Ovary (tissue), 3 donors: ENCODE results near the gene GPR155.

ENCODE experiments used
- CTCF ChIP-seq, 3 donors: fragments of 450-650 bp in 2 of 3; fragments of 200-600 bp in 1 of 3; IDR thresholded peaks; one replicate each; pipeline versions ENCODE4 v1.5.1 to v1.8.0; 2016 to 2022; ENCODE audit warnings: antibody characterized with exemption in 3 of 3, mild to moderate bottlenecking in 1 of 3
- EP300 ChIP-seq: sonication (generic); formaldehyde crosslinking; IDR thresholded peaks from one replicate; pipeline ENCODE4 v1.6.1; 2017; ENCODE audit warnings: antibody characterized with exemption
- POLR2A ChIP-seq: fragments of 450-650 bp; IDR thresholded peaks from one replicate; pipeline ENCODE4 v1.6.1; 2017; ENCODE audit warnings: antibody characterized with exemption, mild to moderate bottlenecking, moderate library complexity
- donor health status: DM: no; HTN: no; CAD: no.

- TF ChIP-seq CTCF (IDR thresholded peaks at IDR 0.05) (no peak), EP300 (no peak), POLR2A (no peak)
Observed at GRCh38 chr2:174516501-174517378, 29.9 kb upstream of the GPR155 start.
